GM18873 (cell line): ENCODE data around the gene DGCR2.
"Not testable (repeated sequence)": the region's sequence is repeated elsewhere in the genome, so short reads cannot be mapped to it uniquely, and the experiment has no call there.

ENCODE experiments used
- ATAC-seq: cut with Tn5 transposase; IDR thresholded peaks from one replicate; pipeline ENCODE4 v1.9.1; 2021; ENCODE audit warnings: mild to moderate bottlenecking, moderate library complexity, moderate number of reproducible peaks; ENCODE audit not compliant: unreplicated experiment, low FRiP score

Gene DGCR2

GRCh38 chr22:19086896-19087295, 35.3 kb downstream of the DGCR2 start:
- no peak for ATAC-seq

- ATAC-seq, result no peak
Observed at GRCh38 chr22:19086417-19086816, 35.8 kb downstream of the DGCR2 start.

GRCh38 chr22:19085233-19085718, 36.9 kb downstream of the DGCR2 start:
- ATAC-seq, result no peak

- ATAC-seq, result not testable (repeated sequence)
Observed at GRCh38 chr22:19084586-19084985, 37.6 kb downstream of the DGCR2 start.

GRCh38 chr22:19084126-19084525, 38.1 kb downstream of the DGCR2 start:
- ATAC-seq, result not testable (repeated sequence)

- ATAC-seq, result no peak
Observed at GRCh38 chr22:19082793-19083192, 39.4 kb downstream of the DGCR2 start.

- ATAC-seq, result no peak
Observed at GRCh38 chr22:19082101-19082500, 40.1 kb downstream of the DGCR2 start.

GRCh38 chr22:19081351-19081750, 40.9 kb downstream of the DGCR2 start:
- no peak for ATAC-seq

- ATAC-seq, result no peak
Observed at GRCh38 chr22:19080853-19081252, 41.4 kb downstream of the DGCR2 start.

GRCh38 chr22:19079691-19080090, 42.5 kb downstream of the DGCR2 start:
- no peak for ATAC-seq

GRCh38 chr22:19075404-19075803, 46.8 kb downstream of the DGCR2 start:
- ATAC-seq, result no peak

- not testable (repeated sequence) for ATAC-seq
Observed at GRCh38 chr22:19072853-19073252, 49.4 kb downstream of the DGCR2 start.

GRCh38 chr22:19070397-19071169, 51.6 kb downstream of the DGCR2 start:
- no peak for ATAC-seq

GRCh38 chr22:19069451-19069850, 52.8 kb downstream of the DGCR2 start:
- no peak for ATAC-seq

- ATAC-seq, result no peak
Observed at GRCh38 chr22:19068784-19069271, 53.4 kb downstream of the DGCR2 start.

GRCh38 chr22:19067696-19068348, 54.4 kb downstream of the DGCR2 start:
- ATAC-seq, result no peak

- ATAC-seq, result no peak
Observed at GRCh38 chr22:19066531-19067271, 55.5 kb downstream of the DGCR2 start.

GRCh38 chr22:19065929-19066328, 56.3 kb downstream of the DGCR2 start:
- no peak for ATAC-seq

- no peak for ATAC-seq
Observed at GRCh38 chr22:19065298-19065859, 56.8 kb downstream of the DGCR2 start.

GRCh38 chr22:19064354-19065054, 57.7 kb downstream of the DGCR2 start:
- no peak for ATAC-seq
